Hepatocyte (in vitro differentiated cells): ENCODE measurements around the gene MAP2. TPM values are rescaled to one million over a fixed set of nuclear protein-coding genes. Genes with fewer than 3 reads are reported as not detected.

Source experiments
- DNase-seq: peaks from one replicate; pipeline ENCODE4 v3.0.0-alpha.2; 2016; ENCODE audit warnings: low spot score
- H2AFZ ChIP-seq: fragments of 200-600 bp; sonication (generic); 2 replicates; pipeline ENCODE4 v1.6.0; 2016; ENCODE audit warnings: antibody characterized with exemption, mild to moderate bottlenecking
- H3K27ac ChIP-seq: fragments of 200-600 bp; sonication (generic); 2 replicates; pipeline ENCODE4 v1.5.1; 2016; ENCODE audit warnings: mild to moderate bottlenecking
- H3K27me3 ChIP-seq: fragments of 200-600 bp; sonication (generic); 2 replicates; pipeline ENCODE4 v1.6.1; 2016
- H3K36me3 ChIP-seq: fragments of 200-600 bp; sonication (generic); replicated peaks from 2 replicates; pipeline ENCODE4 v1.5.1; 2016; ENCODE audit warnings: low read depth; ENCODE audit not compliant: insufficient read depth
- H3K4me1 ChIP-seq: fragments of 200-600 bp; sonication (generic); 2 replicates; pipeline ENCODE4 v1.5.1; 2016; ENCODE audit warnings: mild to moderate bottlenecking, moderate library complexity; ENCODE audit not compliant: insufficient read depth
- H3K4me2 ChIP-seq: fragments of 200-600 bp; sonication (generic); 2 replicates; pipeline ENCODE4 v1.6.0; 2016
- H3K4me3 ChIP-seq: fragments of 200-600 bp; sonication (generic); 2 replicates; pipeline ENCODE4 v1.5.1; 2016; ENCODE audit warnings: mild to moderate bottlenecking
- H3K79me2 ChIP-seq: fragments of 200-600 bp; sonication (generic); 2 replicates; pipeline ENCODE4 v1.6.0; 2017; ENCODE audit warnings: mild to moderate bottlenecking
- H3K9me2 ChIP-seq: fragments of 200-600 bp; sonication (generic); replicated peaks from 2 replicates; pipeline ENCODE4 v1.6.0; 2017; ENCODE audit warnings: mild to moderate bottlenecking; ENCODE audit not compliant: insufficient read depth
- H3K9me3 ChIP-seq: fragments of 200-600 bp; sonication (generic); 2 replicates; pipeline ENCODE4 v1.5.1; 2016; ENCODE audit warnings: low read depth, mild to moderate bottlenecking
- H4K20me1 ChIP-seq: fragments of 200-600 bp; sonication (generic); 2 replicates; pipeline ENCODE4 v1.6.0; 2016; ENCODE audit warnings: mild to moderate bottlenecking; ENCODE audit not compliant: insufficient read depth, poor library complexity, severe bottlenecking
- EZH2 ChIP-seq: fragments of 200-600 bp; sonication (generic); IDR thresholded peaks from 2 replicates; pipeline ENCODE4 v1.6.1; 2016; ENCODE audit warnings: antibody characterized with exemption, mild to moderate bottlenecking, borderline replicate concordance
- EZH2phosphoT487 ChIP-seq: fragments of 200-600 bp; sonication (generic); IDR thresholded peaks from one replicate; pipeline ENCODE4 v1.6.1; 2018; ENCODE audit warnings: antibody characterized with exemption, mild to moderate bottlenecking, low read depth, moderate library complexity; ENCODE audit not compliant: unreplicated experiment, severe bottlenecking
- WGBS: methylation state at CpG from one replicate; pipeline ENCODE4 v1.1.6; 2016; ENCODE audit warnings: low lambda C conversion rate; ENCODE audit errors: missing lambda C conversion rate; 5-methylcytosine and 5-hydroxymethylcytosine counted together
- polyA plus RNA-seq: library from polyadenylated mRNA; unstranded; fragments of >200 nt; fragmentation: Nextera tagmentation; extraction: Ambion mirVana; gene quantifications from 2 replicates; pipeline ENCODE4 v1.2.1, GENCODE V29; 2016
- total RNA-seq: library from RNA; depleted of rRNA; stranded (reverse); fragments of >200 nt; gene quantifications from 2 replicates; pipeline ENCODE4 v1.2.3, GENCODE V29; 2014
- TF ChIP-seq, protein P1 (sequence below): fragments of 200-600 bp; sonication (generic); IDR thresholded peaks from 2 replicates; pipeline ENCODE4 v1.5.1; 2016; ENCODE audit warnings: antibody characterized with exemption, mild to moderate bottlenecking; ENCODE audit not compliant: poor library complexity

MAP2 gene
- total and polyA plus RNA-seq, 2 experiments from 2014 or later: 4.6 to 5.8 TPM

DNA sequence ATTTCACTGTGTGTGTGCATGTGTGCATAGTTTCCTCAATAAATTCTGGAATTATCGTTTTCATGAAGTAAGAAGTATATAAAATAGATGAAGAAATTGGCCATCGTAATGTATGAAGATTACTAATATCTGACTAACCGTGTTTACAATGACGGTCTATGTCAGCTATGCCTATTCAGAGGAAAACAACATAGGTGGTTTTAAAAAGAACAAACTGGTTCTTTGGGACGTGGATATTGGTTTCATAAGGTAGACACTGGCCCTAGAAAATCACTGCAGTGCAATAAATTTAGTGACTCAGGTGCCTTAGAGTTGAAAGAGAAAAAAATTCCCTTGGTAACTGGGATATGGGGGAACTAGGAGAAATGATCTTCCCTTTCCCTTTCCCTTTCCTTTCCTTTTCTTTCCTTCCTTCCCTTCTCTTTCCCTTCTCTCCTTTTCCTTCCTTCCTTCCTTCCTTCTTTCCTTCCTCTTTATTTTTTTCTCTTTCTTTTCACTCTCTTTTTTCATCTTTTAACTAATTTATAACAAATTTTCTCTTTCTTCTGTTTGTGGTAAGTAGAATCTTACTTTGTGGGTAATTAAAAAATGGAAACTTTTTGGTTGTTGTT, 36.4 kb downstream of the MAP2 start:
- H3K4me2 ChIP-seq: no peak overlapping the region
- no peaks in the 10 kb centered on the region for H3K9me3 ChIP-seq
- no peaks in the 10 kb centered on the region for H4K20me1 ChIP-seq
- no peaks in the 10 kb centered on the region for H3K4me1 ChIP-seq
- no peak overlapping the region for H3K4me3 ChIP-seq
- DNase-seq: no peak
- no peak overlapping the region for H2AFZ ChIP-seq
- WGBS: 92% methylated on average over 5 of the region's 5 CpGs
- H3K27ac ChIP-seq: no peak overlapping the region
- no peaks in the 10 kb centered on the region for H3K79me2 ChIP-seq
- H3K9me2 ChIP-seq: no peaks in the 10 kb centered on the region
- no peaks in the 10 kb centered on the region for H3K36me3 ChIP-seq
- H3K27me3 ChIP-seq: no peaks in the 10 kb centered on the region
- TF ChIP-seq, protein P1, sequence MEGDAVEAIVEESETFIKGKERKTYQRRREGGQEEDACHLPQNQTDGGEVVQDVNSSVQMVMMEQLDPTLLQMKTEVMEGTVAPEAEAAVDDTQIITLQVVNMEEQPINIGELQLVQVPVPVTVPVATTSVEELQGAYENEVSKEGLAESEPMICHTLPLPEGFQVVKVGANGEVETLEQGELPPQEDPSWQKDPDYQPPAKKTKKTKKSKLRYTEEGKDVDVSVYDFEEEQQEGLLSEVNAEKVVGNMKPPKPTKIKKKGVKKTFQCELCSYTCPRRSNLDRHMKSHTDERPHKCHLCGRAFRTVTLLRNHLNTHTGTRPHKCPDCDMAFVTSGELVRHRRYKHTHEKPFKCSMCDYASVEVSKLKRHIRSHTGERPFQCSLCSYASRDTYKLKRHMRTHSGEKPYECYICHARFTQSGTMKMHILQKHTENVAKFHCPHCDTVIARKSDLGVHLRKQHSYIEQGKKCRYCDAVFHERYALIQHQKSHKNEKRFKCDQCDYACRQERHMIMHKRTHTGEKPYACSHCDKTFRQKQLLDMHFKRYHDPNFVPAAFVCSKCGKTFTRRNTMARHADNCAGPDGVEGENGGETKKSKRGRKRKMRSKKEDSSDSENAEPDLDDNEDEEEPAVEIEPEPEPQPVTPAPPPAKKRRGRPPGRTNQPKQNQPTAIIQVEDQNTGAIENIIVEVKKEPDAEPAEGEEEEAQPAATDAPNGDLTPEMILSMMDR: no peak
- TF ChIP-seq EZH2: no peak
- TF ChIP-seq EZH2phosphoT487: no peak

DNA sequence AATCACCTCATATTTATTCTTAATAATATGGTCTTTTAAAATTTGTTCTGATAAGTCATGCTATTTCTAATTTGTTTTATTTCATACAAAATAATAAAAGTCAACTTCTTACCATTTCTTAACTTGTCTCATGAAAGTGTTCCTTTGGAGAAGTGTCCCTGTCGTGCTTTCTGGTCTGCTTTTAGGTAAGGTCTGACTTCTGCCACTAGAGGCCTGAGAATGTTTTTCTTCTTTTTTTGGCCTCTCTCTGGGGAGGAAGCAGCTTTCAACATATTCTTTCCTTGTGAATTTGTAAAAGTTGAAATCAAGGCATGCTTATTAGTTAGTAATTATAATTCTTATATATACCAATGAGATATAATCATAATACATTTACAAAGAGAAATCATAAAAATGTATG, 39.4 kb downstream of the MAP2 start:
- H3K9me3 ChIP-seq: no peaks in the 10 kb centered on the region
- H4K20me1 ChIP-seq: no peaks in the 10 kb centered on the region
- no peak overlapping the region for H3K4me3 ChIP-seq
- no peak overlapping the region for H3K27ac ChIP-seq
- DNase-seq: no peak
- no peak for TF ChIP-seq EZH2
- no peak for TF ChIP-seq EZH2phosphoT487
- TF ChIP-seq, protein P1: peak; percentile 19
- no peak overlapping the region for H2AFZ ChIP-seq
- no peaks in the 10 kb centered on the region for H3K4me1 ChIP-seq
- WGBS: 62% methylated on average over 1 of the region's 1 CpG
- no peaks in the 10 kb centered on the region for H3K36me3 ChIP-seq
- no peaks in the 10 kb centered on the region for H3K79me2 ChIP-seq
- H3K27me3 ChIP-seq: no peaks in the 10 kb centered on the region
- no peaks in the 10 kb centered on the region for H3K9me2 ChIP-seq
- no peak overlapping the region for H3K4me2 ChIP-seq

- no peaks in the 10 kb centered on the region for H3K4me1 ChIP-seq
- TF ChIP-seq EZH2: no peak
- TF ChIP-seq, protein P1: no peak
- H3K27me3 ChIP-seq: no peaks in the 10 kb centered on the region
- no peak overlapping the region for H3K4me3 ChIP-seq
- no peaks in the 10 kb centered on the region for H3K9me2 ChIP-seq
- no peaks in the 10 kb centered on the region for H4K20me1 ChIP-seq
- no peaks in the 10 kb centered on the region for H3K9me3 ChIP-seq
- no peaks in the 10 kb centered on the region for H3K79me2 ChIP-seq
- H2AFZ ChIP-seq: no peak overlapping the region
- H3K4me2 ChIP-seq: no peak overlapping the region
- no peak for DNase-seq
- WGBS: 90% methylated on average over 1 of the region's 1 CpG
- no peak overlapping the region for H3K27ac ChIP-seq
- no peaks in the 10 kb centered on the region for H3K36me3 ChIP-seq
These were observed 40.0 kb downstream of the MAP2 start for GRCh38 chr2:209463835-209464234.

- TF ChIP-seq, protein P1: no peak
- TF ChIP-seq EZH2 (no peak), EZH2phosphoT487 (no peak)
- H3K9me3 ChIP-seq: no peaks in the 10 kb centered on the region
- 73% methylated on average over 1 of the region's 1 CpG for WGBS
- no peaks in the 10 kb centered on the region for H3K9me2 ChIP-seq
- no peaks in the 10 kb centered on the region for H4K20me1 ChIP-seq
- no peaks in the 10 kb centered on the region for H3K27me3 ChIP-seq
- DNase-seq: no peak
- H3K79me2 ChIP-seq: no peaks in the 10 kb centered on the region
- peaks cover 8% of the 10 kb centered on the region for H3K4me1 ChIP-seq
- H3K27ac ChIP-seq: no peak overlapping the region
- H3K36me3 ChIP-seq: no peaks in the 10 kb centered on the region
- no peak overlapping the region for H2AFZ ChIP-seq
- H3K4me3 ChIP-seq: no peak overlapping the region
- no peak overlapping the region for H3K4me2 ChIP-seq
These were observed 45.0 kb downstream of the MAP2 start for GRCh38 chr2:209468846-209469245.
